ENCODE measurements around the gene MRPL42.

Gene MRPL42

DNA sequence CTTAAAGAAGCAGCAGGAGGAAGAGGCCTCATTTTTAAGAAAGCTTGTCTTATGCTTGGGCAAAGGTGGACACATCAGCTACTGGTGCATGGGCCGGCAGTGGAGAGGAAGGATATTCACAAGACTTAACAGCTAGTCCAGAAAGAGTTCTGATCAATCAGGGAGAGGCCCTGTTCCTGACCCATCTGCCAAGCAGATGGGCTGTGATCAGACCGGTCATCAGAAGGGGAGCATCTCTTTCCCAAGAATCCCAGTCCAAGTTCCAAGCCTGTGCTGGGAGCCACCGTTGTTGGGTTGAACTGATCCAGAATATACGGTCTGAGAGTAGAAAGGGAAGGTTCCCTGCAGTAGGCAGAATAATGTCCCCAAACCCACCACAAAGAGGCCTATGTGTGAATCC lies 72.5 kb downstream of the MRPL42 start:
- Histone ChIP-seq H3K36me3 (ENCODE audit: control insufficient read depth in 2 of 2, insufficient read depth in 1 of 2, low read length in 2 of 2) (no peaks in the 10 kb centered on the region), H3K4me1 (ENCODE audit: control insufficient read depth, insufficient read depth, low read length) (no peaks in the 10 kb centered on the region), H3K9me3 (ENCODE audit: control insufficient read depth, insufficient read depth, low read depth, low read length) (no peaks in the 10 kb centered on the region), H3K4me3 (ENCODE audit: low read depth, low read length) (no peak overlapping the region), H3K27ac (ENCODE audit: extremely low read depth, low read depth, low read length) (no peak overlapping the region)
- POLR2A ChIA-PET: no interaction called here
- TF ChIP-seq ZNF561 (tag by site-specific recombination; IDR thresholded peaks at IDR 0.05; ENCODE audit: borderline replicate concordance) (no peak), ZNF423 (tag by site-specific recombination; IDR thresholded peaks at IDR 0.05) (no peak), ZBTB8A (tag by site-specific recombination; IDR thresholded peaks at IDR 0.05) (no peak), ZNF624 (tag by site-specific recombination; IDR thresholded peaks at IDR 0.05) (no peak), ZNF350 (tag by site-specific recombination; IDR thresholded peaks at IDR 0.05) (no peak), ZNF747 (tag by site-specific recombination; IDR thresholded peaks at IDR 0.05) (no peak), ZNF404 (tag by site-specific recombination; IDR thresholded peaks at IDR 0.05) (no peak), SP2 (tag by site-specific recombination; IDR thresholded peaks at IDR 0.05) (no peak)
- CTCF ChIA-PET: no interaction called here

GRCh38 chr12:93540466-93540865 lies 73.2 kb downstream of the MRPL42 start:
- POLR2A ChIA-PET: interaction anchor here (0.5 kb wide), 1 partner anchor 25 kb away, joined by 3 read pairs; no protein-coding TSS in a partner anchor
- Histone ChIP-seq H3K27ac (ENCODE audit: extremely low read depth, low read depth, low read length) (no peak overlapping the region), H3K4me1 (ENCODE audit: control insufficient read depth, insufficient read depth, low read length) (no peaks in the 10 kb centered on the region), H3K9me3 (ENCODE audit: control insufficient read depth, insufficient read depth, low read depth, low read length) (no peaks in the 10 kb centered on the region), H3K4me3 (ENCODE audit: low read depth, low read length) (no peak overlapping the region), H3K36me3 (ENCODE audit: control insufficient read depth in 2 of 2, insufficient read depth in 1 of 2, low read length in 2 of 2) (no peaks in the 10 kb centered on the region)
- TF ChIP-seq ZNF350 (tag by site-specific recombination; IDR thresholded peaks at IDR 0.05): no peak
- no peak for TF ChIP-seq ZNF610 (tag by site-specific recombination; IDR thresholded peaks at IDR 0.05; ENCODE audit: borderline replicate concordance)
- no peak for TF ChIP-seq ZNF324 (tag by site-specific recombination; IDR thresholded peaks at IDR 0.05)
- TF ChIP-seq ZNF221 (tag by site-specific recombination; IDR thresholded peaks at IDR 0.05; ENCODE audit: borderline replicate concordance): no peak
- CTCF ChIA-PET: no interaction called here

DNA sequence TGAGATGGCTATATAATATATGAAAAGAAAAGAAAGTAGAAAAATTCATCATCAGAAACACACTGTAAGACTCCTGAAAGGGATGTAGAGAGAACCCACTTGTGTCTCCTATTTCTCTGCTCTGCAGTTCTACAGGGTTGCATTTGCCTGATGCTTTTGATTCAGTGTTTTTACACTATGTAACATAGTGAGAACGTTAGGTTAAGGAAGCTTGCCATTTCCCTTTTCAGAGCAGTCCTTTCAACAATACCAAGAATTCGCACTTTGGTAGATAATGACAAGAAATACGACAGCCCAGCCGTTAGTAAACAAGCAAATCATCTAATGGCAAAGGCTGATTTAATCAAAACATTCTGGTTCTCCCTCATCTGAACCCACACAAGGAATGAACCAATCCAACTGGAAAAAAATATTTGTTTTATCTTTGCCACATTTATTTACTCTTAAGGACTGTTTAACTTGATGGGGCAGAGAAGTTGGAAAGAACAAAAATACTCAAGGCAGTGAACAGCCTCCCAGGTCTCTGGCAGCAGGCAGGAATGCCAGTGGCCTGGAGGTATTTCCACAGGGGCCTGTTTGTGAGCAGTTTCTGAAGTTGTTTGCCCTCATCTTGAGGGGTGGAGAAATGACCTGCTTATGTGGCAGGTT lies 74.4 kb downstream of the MRPL42 start:
- no peaks in the 10 kb centered on the region for H3K36me3 ChIP-seq (ENCODE audit: control insufficient read depth in 2 of 2, insufficient read depth in 1 of 2, low read length in 2 of 2)
- H3K4me1 ChIP-seq (ENCODE audit: control insufficient read depth, insufficient read depth, low read length): no peaks in the 10 kb centered on the region
- ChIA-PET CTCF (no interaction called here), POLR2A (no interaction called here)
- no peak overlapping the region for H3K27ac ChIP-seq (ENCODE audit: extremely low read depth, low read depth, low read length)
- no peak overlapping the region for H3K4me3 ChIP-seq (ENCODE audit: low read depth, low read length)
- H3K9me3 ChIP-seq (ENCODE audit: control insufficient read depth, insufficient read depth, low read depth, low read length): no peaks in the 10 kb centered on the region
- no peak for TF ChIP-seq ZFP37 (tag by site-specific recombination; IDR thresholded peaks at IDR 0.05)
- no peak for TF ChIP-seq BCL11A (tag by site-specific recombination; IDR thresholded peaks at IDR 0.05; ENCODE audit: low read depth)
- TF ChIP-seq ZNF555 (tag by site-specific recombination; conservative IDR thresholded peaks at IDR 0.05): no peak
- TF ChIP-seq ZNF701 (tag by site-specific recombination; IDR thresholded peaks at IDR 0.05): no peak
- TF ChIP-seq, protein P1, sequence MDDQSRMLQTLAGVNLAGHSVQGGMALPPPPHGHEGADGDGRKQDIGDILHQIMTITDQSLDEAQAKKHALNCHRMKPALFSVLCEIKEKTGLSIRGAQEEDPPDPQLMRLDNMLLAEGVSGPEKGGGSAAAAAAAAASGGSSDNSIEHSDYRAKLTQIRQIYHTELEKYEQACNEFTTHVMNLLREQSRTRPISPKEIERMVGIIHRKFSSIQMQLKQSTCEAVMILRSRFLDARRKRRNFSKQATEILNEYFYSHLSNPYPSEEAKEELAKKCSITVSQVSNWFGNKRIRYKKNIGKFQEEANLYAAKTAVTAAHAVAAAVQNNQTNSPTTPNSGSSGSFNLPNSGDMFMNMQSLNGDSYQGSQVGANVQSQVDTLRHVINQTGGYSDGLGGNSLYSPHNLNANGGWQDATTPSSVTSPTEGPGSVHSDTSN (CRISPR knock-in tag; IDR thresholded peaks at IDR 0.05): no peak
- no peak for TF ChIP-seq ZNF549 (tag by site-specific recombination; IDR thresholded peaks at IDR 0.05)
- no peak for TF ChIP-seq ZNF48 (tag by site-specific recombination; IDR thresholded peaks at IDR 0.05)
- TF ChIP-seq ZNF23 (tag by site-specific recombination; IDR thresholded peaks at IDR 0.05; ENCODE audit: borderline replicate concordance): no peak
- no peak for TF ChIP-seq ZNF843 (tag by site-specific recombination; IDR thresholded peaks at IDR 0.05)
- no peak for TF ChIP-seq ZNF792 (tag by site-specific recombination; IDR thresholded peaks at IDR 0.05)
